H1 (cell line): Measurements from ENCODE around the gene CIC. TPM values are rescaled to one million over a fixed set of nuclear protein-coding genes. Genes with fewer than 3 reads are reported as not detected.

Source experiments
- CTCF ChIA-PET: fragments of 300-600 bp; sonication (Branson Sonifier 250); formaldehyde crosslinking; loops from one replicate; lab custom pipeline; 2021; ENCODE audit not compliant: partially characterized antibody; lab: Charles Lee
- POLR2A ChIA-PET: fragments of 300-600 bp; sonication (Branson Sonifier 250); formaldehyde crosslinking; loops from one replicate; lab custom pipeline; 2021; ENCODE audit warnings: inconsistent platforms; ENCODE audit not compliant: partially characterized antibody; lab: Charles Lee
- DNase-seq, 2 experiments: peaks; one replicate each; pipeline versions ENCODE4 v3.0.0 to v3.0.0-alpha.2; 2010 to 2022; ENCODE audit warnings: low spot score in 2 of 2, low read depth in 1 of 2, mixed read lengths in 1 of 2
- FAIRE-seq: peaks from 2 replicates; lab custom pipeline; 2011; peaks lifted over from hg19 to GRCh38; lab: Jason Lieb, UNC
- H2AFZ ChIP-seq: 2 replicates; pipeline ENCODE4 v1.8.1; 2012; ENCODE audit warnings: low read length, inconsistent platforms
- H2AK5ac ChIP-seq: 2 replicates; pipeline ENCODE4 v1.6.1; 2013; ENCODE audit warnings: low read depth, low read length
- H2BK120ac ChIP-seq: replicated peaks from 2 replicates; pipeline ENCODE3; 2013; ENCODE audit warnings: low read depth, low read length, inconsistent platforms
- H2BK12ac ChIP-seq: 2 replicates; pipeline ENCODE4 v1.6.1; 2013; ENCODE audit warnings: low read depth, low read length
- H2BK15ac ChIP-seq: 2 replicates; pipeline ENCODE4 v1.6.1; 2013; ENCODE audit warnings: low read length
- H2BK20ac ChIP-seq: 2 replicates; pipeline ENCODE4 v1.6.1; 2013; ENCODE audit warnings: low read length
- H2BK5ac ChIP-seq: 2 replicates; pipeline ENCODE4 v1.6.1; 2013; ENCODE audit warnings: low read depth, low read length
- H3K14ac ChIP-seq: 2 replicates; pipeline ENCODE4 v1.6.1; 2013; ENCODE audit warnings: inconsistent platforms; ENCODE audit not compliant: insufficient read length
- H3K18ac ChIP-seq: 2 replicates; pipeline ENCODE4 v1.6.1; 2013; ENCODE audit warnings: low read length; ENCODE audit errors: extremely low read depth
- H3K23ac ChIP-seq: 2 replicates; pipeline ENCODE4 v1.6.1; 2013; ENCODE audit warnings: inconsistent platforms; ENCODE audit not compliant: insufficient read length
- H3K23me2 ChIP-seq: 2 replicates; pipeline ENCODE4 v1.6.1; 2013; ENCODE audit warnings: low read depth, low read length
- H3K27ac ChIP-seq: 2 replicates; pipeline ENCODE4 v1.6.1; 2011; ENCODE audit warnings: low read depth, low read length, inconsistent platforms
- H3K27me3 ChIP-seq, 4 experiments: replicated peaks in 1 of 4; 1 replicate in 1 of 4; 2 replicates in 3 of 4; pipeline versions ENCODE4 v1.6.1 to v1.8.1; 2011 to 2013; ENCODE audit warnings: low read length in 3 of 4, mild to moderate bottlenecking in 3 of 4, inconsistent platforms in 2 of 4, mixed read lengths in 2 of 4, moderate library complexity in 1 of 4; ENCODE audit not compliant: control insufficient read depth in 3 of 4, insufficient read depth in 3 of 4; ENCODE audit errors: extremely low read depth in 1 of 4
- H3K36me3 ChIP-seq, 4 experiments: 2 replicates each; pipeline versions ENCODE4 v1.6.1 to v1.8.1; 2011 to 2013; ENCODE audit warnings: mild to moderate bottlenecking in 4 of 4, low read length in 3 of 4, moderate library complexity in 2 of 4, control low read depth in 1 of 4, inconsistent platforms in 1 of 4; ENCODE audit not compliant: insufficient read depth in 4 of 4, control insufficient read depth in 2 of 4
- H3K4ac ChIP-seq: replicated peaks from 2 replicates; pipeline ENCODE3; 2013; ENCODE audit warnings: low read length, low read depth, mixed read lengths, inconsistent platforms; ENCODE audit not compliant: insufficient read length
- H3K4me1 ChIP-seq, 4 experiments: replicated peaks in 1 of 4; 1 replicate in 1 of 4; 2 replicates in 3 of 4; pipeline versions ENCODE4 v1.6.1 to v1.8.1; 2011 to 2013; ENCODE audit warnings: low read length in 3 of 4, inconsistent platforms in 2 of 4, mixed read lengths in 1 of 4; ENCODE audit not compliant: insufficient read depth in 4 of 4, control insufficient read depth in 3 of 4
- H3K4me2 ChIP-seq, 2 experiments: 2 replicates each; pipeline versions ENCODE4 v1.6.1 to v1.8.1; 2011 to 2013; ENCODE audit warnings: low read depth in 2 of 2, low read length in 2 of 2, control low read depth in 1 of 2, inconsistent platforms in 1 of 2, mild to moderate bottlenecking in 1 of 2; ENCODE audit not compliant: insufficient read depth in 1 of 2
- H3K4me3 ChIP-seq, 4 experiments: fragments of 200-600, 300-600 bp in 1 of 4; sonication (generic), shearing (Covaris generic), sonication (Bioruptor Twin) in 1 of 4; 2 replicates each; pipeline versions ENCODE4 v1.5.1 to v1.8.1; 2011 to 2016; ENCODE audit warnings: low read length in 4 of 4, low read depth in 3 of 4, control low read depth in 2 of 4, inconsistent platforms in 2 of 4, mild to moderate bottlenecking in 2 of 4, mixed read lengths in 1 of 4, moderate library complexity in 1 of 4; ENCODE audit not compliant: insufficient read depth in 2 of 4; ENCODE audit errors: extremely low read depth in 1 of 4
- H3K56ac ChIP-seq: replicated peaks from 2 replicates; pipeline ENCODE3; 2013; ENCODE audit warnings: low read depth, mild to moderate bottlenecking, mixed read lengths, low read length, inconsistent platforms; ENCODE audit not compliant: insufficient read length
- H3K79me1 ChIP-seq: 2 replicates; pipeline ENCODE4 v1.6.1; 2013; ENCODE audit warnings: low read depth, low read length, control low read depth
- H3K79me2 ChIP-seq, 2 experiments: 2 replicates each; pipeline versions ENCODE4 v1.6.1 to v1.8.1; 2012 to 2013; ENCODE audit warnings: low read length in 2 of 2, mild to moderate bottlenecking in 2 of 2, inconsistent platforms in 1 of 2; ENCODE audit not compliant: insufficient read depth in 2 of 2, control insufficient read depth in 1 of 2
- H3K9ac ChIP-seq, 4 experiments: replicated peaks in 1 of 4; 1 replicate in 1 of 4; 2 replicates in 3 of 4; pipeline versions ENCODE4 v1.6.1 to v1.8.1; 2011 to 2013; ENCODE audit warnings: low read depth in 3 of 4, low read length in 3 of 4, control low read depth in 2 of 4, mild to moderate bottlenecking in 2 of 4, moderate library complexity in 2 of 4, inconsistent platforms in 1 of 4; ENCODE audit errors: extremely low read depth in 1 of 4
- H3K9me3 ChIP-seq, 2 experiments: 2 replicates each; pipeline versions ENCODE4 v1.6.1 to v1.8.1; 2012 to 2013; ENCODE audit warnings: mild to moderate bottlenecking in 2 of 2, moderate library complexity in 2 of 2, control low read depth in 1 of 2, inconsistent platforms in 1 of 2, low read depth in 1 of 2, low read length in 1 of 2, mixed read lengths in 1 of 2; ENCODE audit not compliant: insufficient read depth in 2 of 2
- H4K20me1 ChIP-seq, 2 experiments: replicated peaks in 1 of 2; 2 replicates each; pipeline versions ENCODE3 to v1.8.1; 2011 to 2013; ENCODE audit warnings: inconsistent platforms in 2 of 2, low read length in 2 of 2, mild to moderate bottlenecking in 1 of 2; ENCODE audit not compliant: insufficient read depth in 2 of 2, control insufficient read depth in 1 of 2
- H4K5ac ChIP-seq: 2 replicates; pipeline ENCODE4 v1.6.1; 2013; ENCODE audit warnings: low read length, low read depth, mixed read lengths, inconsistent platforms; ENCODE audit not compliant: insufficient read length
- H4K8ac ChIP-seq: 2 replicates; pipeline ENCODE4 v1.8.0; 2013; ENCODE audit warnings: mild to moderate bottlenecking, moderate library complexity, low read length, inconsistent platforms; ENCODE audit not compliant: insufficient read depth; ENCODE audit errors: extremely low read depth
- H4K91ac ChIP-seq: replicated peaks from 2 replicates; pipeline ENCODE3; 2013; ENCODE audit warnings: low read length, mixed read lengths, inconsistent platforms; ENCODE audit not compliant: insufficient read length
- EZH2 ChIP-seq: fragments of 200-600 bp; sonication (generic); IDR thresholded peaks from 2 replicates; pipeline ENCODE4 v1.7.1; 2012; ENCODE audit warnings: low read depth, mild to moderate bottlenecking, moderate library complexity, low read length, inconsistent platforms; ENCODE audit not compliant: severe bottlenecking
- TAF7 ChIP-seq: optimal IDR thresholded peaks from 2 replicates; pipeline ENCODE3; 2011; ENCODE audit warnings: low read depth, mild to moderate bottlenecking, inconsistent platforms, low read length, moderate library complexity, borderline replicate concordance
- WGBS, 2 experiments: shearing (Covaris generic) in 1 of 2; methylation state at CpG; one replicate each; pipeline versions ENCODE4 v1.1.6 to v1.1.7; 2013 to 2015; ENCODE audit warnings: low lambda C conversion rate in 2 of 2, mixed read lengths in 2 of 2, inconsistent platforms in 1 of 2, low coverage in 1 of 2, missing lambda C conversion rate in 1 of 2; ENCODE audit not compliant: insufficient replicate concordance in 2 of 2, insufficient coverage in 1 of 2, insufficient read length in 1 of 2; ENCODE audit errors: extremely low coverage in 1 of 2, missing lambda C conversion rate in 1 of 2; 5-methylcytosine and 5-hydroxymethylcytosine counted together
- polyA plus RNA-seq, 7 experiments: library from polyadenylated mRNA; depleted of rRNA in 3 of 7; stranded (reverse) in 5 of 7; unstranded in 2 of 7; fragments of >200 nt in 5 of 7; fragments of 200-250 nt in 2 of 7; gene quantifications; 1 replicate in 5 of 7; 2 replicates in 1 of 7; 4 replicates in 1 of 7; pipeline versions ENCODE4 v1.2.1 to v1.2.3, GENCODE V29; 2011 to 2013; ENCODE audit warnings: missing spikeins in 2 of 7, mixed read lengths in 2 of 7
- total RNA-seq: library from RNA; stranded (reverse); fragmentation: NEBNext Ultra II Directional; extraction: Animal tissue kit (Norgen Biotek cat#: 25700); gene quantifications from 2 replicates; pipeline ENCODE4 v1.2.1, GENCODE V29; 2021

Gene CIC
- total and polyA plus RNA-seq, 2 of the 8 experiments (the other 6 are each of a cell fraction or from before 2014, with no cell fraction given) = 13.2 to 43.6 TPM

- H2AFZ ChIP-seq = no peak overlapping the region
- POLR2A ChIA-PET = interaction anchor here (1.0 to 2.0 kb wide), 4 partner anchors 14 to 58 kb away, joined by 4 to 8 read pairs (median 8); no protein-coding TSS in a partner anchor
- FAIRE-seq = no peak
These were observed 34.0 kb downstream of the CIC start for GRCh38 chr19:42303101-42303464.

More at GRCh38 chr19:42303101-42303464, 34.0 kb downstream of the CIC start:
- Histone ChIP-seq H3K18ac (peak overlapping the region; percentile 83; the same call in 1 of the 2 replicates), H3K9ac (peak overlapping the region in 1 of 4 experiments; percentile 23; a peak in 1 of 7 replicates), H4K91ac (peak overlapping the region; percentile 81), H2AK5ac (0 out of 2 replicates have a peak overlapping the region, but pooled peaks have one; percentile 11), H3K56ac (no peak overlapping the region), H2BK20ac (peak overlapping the region; percentile 82; the same call in 1 of the 2 replicates), H2BK12ac (peak overlapping the region; percentile 53), H3K27me3 (no peaks in the 10 kb centered on the region), H2BK5ac (peak overlapping the region; percentile 15; the same call in 1 of the 2 replicates), H3K14ac (no peak overlapping the region), H2BK120ac (no peak overlapping the region), H4K20me1 (no peaks in the 10 kb centered on the region), H3K79me1 (no peaks in the 10 kb centered on the region), H3K4me2 (peak overlapping the region; percentile 61 to 92), H3K23me2 (peaks cover 4% of the 10 kb centered on the region; the same call in 1 of the 2 replicates), H3K4me1 (peaks cover 0 to 16% (median 10%) of the 10 kb centered on the region in 4 experiments; a peak in 4 of 7 replicates), H4K5ac (peak overlapping the region; percentile 64), H4K8ac (peak overlapping the region; percentile 89), H3K27ac (no peak overlapping the region), H3K9me3 (no peaks in the 10 kb centered on the region), H3K4ac (peak overlapping the region; percentile 1), H3K36me3 (peaks cover 0 to 5% (median 0%) of the 10 kb centered on the region in 4 experiments; a peak in 2 of 8 replicates), H3K23ac (no peak overlapping the region), H2BK15ac (0 out of 2 replicates have a peak overlapping the region, but pooled peaks have one; percentile 18), H3K79me2 (peaks cover 0 to 10% of the 10 kb centered on the region in 2 experiments; a peak in 2 of 4 replicates), H3K4me3 (peak overlapping the region; percentile 27 to 84 (median 52); a peak in 5 of 8 replicates)
- TF ChIP-seq TAF7 (no peak), EZH2 (peak; percentile 12)
- CTCF ChIA-PET = interaction anchor here (0.7 to 1.3 kb wide), 4 partner anchors 10 to 170 kb away, joined by 3 read pairs; partner anchors contain the start of genes GSK3A and POU2F2
- DNase-seq = peak in 1 of 2 experiments; percentile 50
- 84% methylated on average over 11 of the region's 11 CpGs; no CpG with 5 or more reads in 1 of the 2 experiments for WGBS, 2 experiments
